Measurements from ENCODE around the gene EMILIN3. TPM values are rescaled to one million over a fixed set of nuclear protein-coding genes. Genes with fewer than 3 reads are reported as not detected.

The EMILIN3 gene
- total RNA-seq, 1 experiment from 2014 or later: not detected

DNA sequence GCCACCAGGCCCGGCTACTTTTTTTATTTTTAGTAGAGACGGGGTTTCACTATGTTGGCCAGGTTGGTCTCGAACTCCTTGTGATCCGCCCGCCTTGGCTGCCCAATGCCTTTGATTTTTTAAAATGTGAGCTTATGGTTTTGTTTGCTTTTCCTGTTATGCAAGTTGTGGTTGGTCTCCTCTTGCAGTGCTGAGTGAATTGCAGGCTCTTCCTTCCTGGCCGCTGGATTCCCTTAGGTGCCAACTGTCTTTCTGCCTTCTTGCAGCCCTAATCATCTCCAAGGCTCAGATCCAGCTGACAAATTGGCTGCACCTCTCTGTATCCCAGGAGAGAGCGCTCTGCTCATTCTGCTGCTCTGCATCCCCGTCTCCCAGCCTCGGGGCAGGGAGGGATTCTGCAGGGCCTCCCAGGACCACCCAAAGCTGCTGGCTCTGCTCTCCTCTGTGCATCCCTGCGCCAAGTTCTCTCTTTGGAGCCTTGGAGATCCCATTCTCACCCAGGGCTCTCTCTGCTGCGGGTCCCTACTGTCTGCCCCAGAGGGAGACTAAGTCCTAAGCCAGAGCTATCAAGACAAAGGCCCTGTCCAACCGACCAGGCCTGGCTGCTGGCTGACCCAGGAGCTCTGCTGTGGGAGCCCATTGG, 14.1 kb upstream of the EMILIN3 start (continued):
- TF ChIP-seq, protein P1, sequence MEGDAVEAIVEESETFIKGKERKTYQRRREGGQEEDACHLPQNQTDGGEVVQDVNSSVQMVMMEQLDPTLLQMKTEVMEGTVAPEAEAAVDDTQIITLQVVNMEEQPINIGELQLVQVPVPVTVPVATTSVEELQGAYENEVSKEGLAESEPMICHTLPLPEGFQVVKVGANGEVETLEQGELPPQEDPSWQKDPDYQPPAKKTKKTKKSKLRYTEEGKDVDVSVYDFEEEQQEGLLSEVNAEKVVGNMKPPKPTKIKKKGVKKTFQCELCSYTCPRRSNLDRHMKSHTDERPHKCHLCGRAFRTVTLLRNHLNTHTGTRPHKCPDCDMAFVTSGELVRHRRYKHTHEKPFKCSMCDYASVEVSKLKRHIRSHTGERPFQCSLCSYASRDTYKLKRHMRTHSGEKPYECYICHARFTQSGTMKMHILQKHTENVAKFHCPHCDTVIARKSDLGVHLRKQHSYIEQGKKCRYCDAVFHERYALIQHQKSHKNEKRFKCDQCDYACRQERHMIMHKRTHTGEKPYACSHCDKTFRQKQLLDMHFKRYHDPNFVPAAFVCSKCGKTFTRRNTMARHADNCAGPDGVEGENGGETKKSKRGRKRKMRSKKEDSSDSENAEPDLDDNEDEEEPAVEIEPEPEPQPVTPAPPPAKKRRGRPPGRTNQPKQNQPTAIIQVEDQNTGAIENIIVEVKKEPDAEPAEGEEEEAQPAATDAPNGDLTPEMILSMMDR (IDR thresholded peaks at IDR 0.05 in 2 of 3, conservative IDR thresholded peaks at IDR 0.05 in 1 of 3; ENCODE audit: borderline replicate concordance in 1 of 3, insufficient read depth in 1 of 3, low read depth in 2 of 3, low read length in 2 of 3): no peak

DNA sequence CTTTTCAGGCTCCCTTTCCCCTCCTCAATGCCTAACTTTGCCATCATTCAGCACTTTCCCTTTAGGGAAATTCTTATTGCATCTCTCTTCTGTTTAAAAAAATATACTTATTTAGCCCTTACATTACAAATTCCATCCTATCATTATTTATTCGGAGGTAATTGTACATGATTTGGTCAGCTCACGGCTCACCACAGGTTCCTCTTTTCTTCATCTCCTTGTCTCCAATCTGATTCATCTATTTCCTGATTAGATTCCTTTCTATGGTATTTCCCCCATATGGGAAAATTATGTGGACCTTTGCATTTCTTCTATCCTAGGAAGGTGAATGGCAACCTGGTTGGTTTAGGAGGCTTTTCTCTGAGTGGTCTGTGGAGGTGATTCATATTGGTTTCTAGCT, 12.9 kb upstream of the EMILIN3 start:
- Histone ChIP-seq H3K27me3 (ENCODE audit: insufficient read depth, low read length) (peaks cover 10% of the 10 kb centered on the region), H2AFZ (ENCODE audit: low read depth, low read length, poor library complexity, severe bottlenecking) (no peak overlapping the region), H3K9ac (ENCODE audit: low read length) (no peak overlapping the region), H4K20me1 (ENCODE audit: insufficient read depth) (no peaks in the 10 kb centered on the region), H3K27ac (ENCODE audit: low read depth, low read length) (no peak overlapping the region), H3K79me2 (ENCODE audit: insufficient read depth, low read length) (no peaks in the 10 kb centered on the region), H3K36me3 (ENCODE audit: control insufficient read depth in 1 of 2, insufficient read depth in 2 of 2, low read length in 2 of 2) (no peaks in the 10 kb centered on the region), H3K9me2 (ENCODE audit: insufficient read depth) (no peaks in the 10 kb centered on the region), H3K4me3 (replicated peaks in 1 of 2; ENCODE audit: low read depth in 1 of 2, low read length in 2 of 2) (no peak overlapping the region), H3K4me1 (ENCODE audit: control insufficient read depth in 1 of 2, insufficient read depth in 2 of 2, low read length in 2 of 2) (no peaks in the 10 kb centered on the region), H3K9me3 (ENCODE audit: control insufficient read depth in 1 of 2, insufficient read depth in 1 of 2, low read depth in 1 of 2, low read length in 2 of 2) (no peaks in the 10 kb centered on the region), H3K4me2 (ENCODE audit: low read length) (no peak overlapping the region)
- POLR2A ChIA-PET: no interaction called here
- intact Hi-C loops (cut with micrococcal nuclease): no loop called here
- ATAC-seq (no peak), DNase-seq (ENCODE audit: low read depth, low spot score) (no peak)
- RAD21 ChIA-PET (ENCODE audit: low non-redundant PET in 1 of 2, low total read pairs in 2 of 2, uncharacterized antibody in 2 of 2, unreplicated experiment in 2 of 2): no interaction called here
- TF ChIP-seq CBX3 (IDR thresholded peaks at IDR 0.05; ENCODE audit: low read depth) (no peak), ELF1 (IDR thresholded peaks at IDR 0.05; ENCODE audit: borderline replicate concordance, low read depth) (no peak), RAD21 (IDR thresholded peaks at IDR 0.05; ENCODE audit: low read depth) (no peak), EZH2phosphoT487 (IDR thresholded peaks at IDR 0.05; ENCODE audit: borderline replicate concordance) (no peak), YY1 (IDR thresholded peaks at IDR 0.05; ENCODE audit: extremely low read depth, insufficient replicate concordance, low read depth, low read length) (no peak), POLR2A (IDR thresholded peaks at IDR 0.05; ENCODE audit: borderline replicate concordance, extremely low read depth, insufficient read depth, insufficient read length) (no peak), SP1 (IDR thresholded peaks at IDR 0.05; ENCODE audit: low read depth) (no peak), REST (IDR thresholded peaks at IDR 0.05; ENCODE audit: low read depth) (no peak), SIN3A (IDR thresholded peaks at IDR 0.05; ENCODE audit: low read depth) (no peak), JUND (IDR thresholded peaks at IDR 0.05) (no peak)
- TF ChIP-seq, protein P2, sequence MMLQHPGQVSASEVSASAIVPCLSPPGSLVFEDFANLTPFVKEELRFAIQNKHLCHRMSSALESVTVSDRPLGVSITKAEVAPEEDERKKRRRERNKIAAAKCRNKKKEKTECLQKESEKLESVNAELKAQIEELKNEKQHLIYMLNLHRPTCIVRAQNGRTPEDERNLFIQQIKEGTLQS (IDR thresholded peaks at IDR 0.05): no peak
- no TSS peak for BruUV-seq (replicated peaks)
- CTCF ChIA-PET: no interaction called here
